Ishikawa (cell line): ENCODE measurements around the gene VRTN.

Experiments
- CEBPB ChIP-seq: IDR thresholded peaks from 2 replicates; pipeline ENCODE4 v1.6.1; 2012
- CREB1 ChIP-seq: IDR thresholded peaks from 2 replicates; pipeline ENCODE4 v1.6.1; 2012; ENCODE audit warnings: low read depth
- EGR1 ChIP-seq: IDR thresholded peaks from 2 replicates; pipeline ENCODE4 v1.6.1; 2012
- EP300 ChIP-seq: IDR thresholded peaks from 2 replicates; pipeline ENCODE4 v1.6.1; 2012; ENCODE audit warnings: borderline replicate concordance
- FOXM1 ChIP-seq: IDR thresholded peaks from 2 replicates; pipeline ENCODE4 v1.6.1; 2012; ENCODE audit warnings: low read depth, borderline replicate concordance
- NFIC ChIP-seq: IDR thresholded peaks from 2 replicates; pipeline ENCODE4 v1.6.1; 2012
- RAD21 ChIP-seq: IDR thresholded peaks from 2 replicates; pipeline ENCODE4 v1.6.1; 2012; ENCODE audit warnings: low read depth
- REST ChIP-seq: IDR thresholded peaks from 2 replicates; pipeline ENCODE4 v1.6.1; 2012; ENCODE audit warnings: low read depth, mild to moderate bottlenecking
- TAF1 ChIP-seq: IDR thresholded peaks from 2 replicates; pipeline ENCODE4 v1.6.1; 2012; ENCODE audit warnings: low read depth, mild to moderate bottlenecking
- TCF12 ChIP-seq: IDR thresholded peaks from 2 replicates; pipeline ENCODE4 v1.6.1; 2012; ENCODE audit warnings: low read depth
- TEAD4 ChIP-seq: IDR thresholded peaks from 2 replicates; pipeline ENCODE4 v1.6.1; 2012
- YY1 ChIP-seq: IDR thresholded peaks from 2 replicates; pipeline ENCODE4 v1.6.1; 2012; ENCODE audit warnings: low read depth
- ZBTB7A ChIP-seq: IDR thresholded peaks from 2 replicates; pipeline ENCODE4 v1.6.1; 2012; ENCODE audit warnings: low read depth
- TF ChIP-seq, protein P1 (sequence below): IDR thresholded peaks from 2 replicates; pipeline ENCODE4 v1.6.1; 2012
- TF ChIP-seq, protein P2 (sequence below): IDR thresholded peaks from 2 replicates; pipeline ENCODE4 v1.6.1; 2012

The VRTN gene

GRCh38 chr14:74394549-74394948, 46.3 kb downstream of the VRTN start:
- TF ChIP-seq EGR1 (no peak), YY1 (no peak), RAD21 (no peak), ZBTB7A (no peak), TAF1 (no peak), TCF12 (no peak), NFIC (no peak), FOXM1 (no peak), CEBPB (no peak), CREB1 (no peak), REST (no peak), TEAD4 (no peak)
- TF ChIP-seq, protein P1, sequence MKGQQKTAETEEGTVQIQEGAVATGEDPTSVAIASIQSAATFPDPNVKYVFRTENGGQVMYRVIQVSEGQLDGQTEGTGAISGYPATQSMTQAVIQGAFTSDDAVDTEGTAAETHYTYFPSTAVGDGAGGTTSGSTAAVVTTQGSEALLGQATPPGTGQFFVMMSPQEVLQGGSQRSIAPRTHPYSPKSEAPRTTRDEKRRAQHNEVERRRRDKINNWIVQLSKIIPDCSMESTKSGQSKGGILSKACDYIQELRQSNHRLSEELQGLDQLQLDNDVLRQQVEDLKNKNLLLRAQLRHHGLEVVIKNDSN, result no peak

- TF ChIP-seq TAF1 (no peak), RAD21 (no peak), EP300 (no peak)
- TF ChIP-seq, protein P2, sequence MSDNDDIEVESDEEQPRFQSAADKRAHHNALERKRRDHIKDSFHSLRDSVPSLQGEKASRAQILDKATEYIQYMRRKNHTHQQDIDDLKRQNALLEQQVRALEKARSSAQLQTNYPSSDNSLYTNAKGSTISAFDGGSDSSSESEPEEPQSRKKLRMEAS, result no peak
These were observed 46.8 kb downstream of the VRTN start for GRCh38 chr14:74395094-74395493.

- TF ChIP-seq TAF1 (no peak), TCF12 (no peak), CREB1 (no peak), NFIC (no peak), TEAD4 (no peak), CEBPB (no peak), EP300 (no peak), ZBTB7A (no peak), YY1 (no peak), FOXM1 (no peak), RAD21 (no peak), EGR1 (no peak), REST (no peak)
- TF ChIP-seq, protein P1, result no peak
- TF ChIP-seq, protein P2, result no peak
These were observed 51.9 kb downstream of the VRTN start for GRCh38 chr14:74400031-74400685.

DNA sequence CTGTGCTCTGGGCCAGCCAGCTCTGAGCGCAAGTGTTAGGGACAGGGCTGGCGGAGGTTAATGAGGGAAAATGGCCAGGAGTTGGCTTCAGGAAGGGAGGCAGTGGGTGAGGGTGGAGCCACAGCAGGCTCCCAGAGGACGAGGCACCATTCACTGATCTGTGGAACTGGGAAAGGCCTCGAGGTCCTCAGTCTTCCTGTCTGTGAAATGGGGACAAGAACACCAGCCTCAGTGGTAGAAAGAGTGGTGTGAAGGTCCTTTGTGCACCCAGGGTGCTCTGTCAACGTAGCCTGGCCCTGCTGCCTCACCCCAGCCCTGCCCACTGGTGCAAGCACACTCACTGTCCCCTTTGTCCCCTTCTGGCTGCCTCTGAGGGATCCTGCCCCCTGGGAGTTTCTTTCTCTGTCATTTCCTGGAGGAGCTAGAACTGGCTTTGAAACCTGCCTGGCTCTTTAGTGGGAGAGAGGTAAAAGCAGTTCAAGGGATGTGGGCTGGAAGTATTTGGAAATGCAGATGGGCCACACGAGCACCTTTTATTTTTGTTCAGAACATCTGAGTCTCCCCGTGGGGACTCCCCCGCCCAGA, 52.7 kb downstream of the VRTN start:
- TF ChIP-seq FOXM1 (no peak), ZBTB7A (no peak), YY1 (no peak), TAF1 (no peak), RAD21 (no peak), CEBPB (no peak), CREB1 (no peak), TEAD4 (no peak), EGR1 (no peak), EP300 (no peak), TCF12 (no peak), REST (no peak)
- TF ChIP-seq, protein P1, result no peak
- TF ChIP-seq, protein P2, result no peak
